ENCODE results near the gene APOB.

APOB gene

GRCh38 chr2:20977520-20978180, 66.2 kb downstream of the APOB start:
- Mint-ChIP-seq H3K27me3 (peaks cover 5% of the 10 kb centered on the region), H3K36me3 (ENCODE audit: low read depth) (no peaks in the 10 kb centered on the region), H3K9me3 (no peaks in the 10 kb centered on the region), H3K4me1 (ENCODE audit: low read depth) (no peaks in the 10 kb centered on the region), H3K27ac (no peak overlapping the region), H3K4me3 (no peak overlapping the region)

GRCh38 chr2:20976527-20976926, 67.3 kb downstream of the APOB start:
- Mint-ChIP-seq H3K27me3 (peaks cover 5% of the 10 kb centered on the region), H3K4me1 (ENCODE audit: low read depth) (no peaks in the 10 kb centered on the region), H3K4me3 (no peak overlapping the region), H3K36me3 (ENCODE audit: low read depth) (no peaks in the 10 kb centered on the region), H3K9me3 (no peaks in the 10 kb centered on the region), H3K27ac (no peak overlapping the region)

GRCh38 chr2:20972792-20973565, 70.9 kb downstream of the APOB start:
- no peak overlapping the region for H3K4me3 Mint-ChIP-seq
- peaks cover 16% of the 10 kb centered on the region for H3K27me3 Mint-ChIP-seq
- no peak overlapping the region for H3K27ac Mint-ChIP-seq
- no peaks in the 10 kb centered on the region for H3K4me1 Mint-ChIP-seq (ENCODE audit: low read depth)
- no peaks in the 10 kb centered on the region for H3K9me3 Mint-ChIP-seq
- H3K36me3 Mint-ChIP-seq (ENCODE audit: low read depth) = no peaks in the 10 kb centered on the region

- no peak overlapping the region for H3K27ac Mint-ChIP-seq
Measured at GRCh38 chr2:20972110-20972509, 71.8 kb downstream of the APOB start.

GRCh38 chr2:20970068-20970467, 73.8 kb downstream of the APOB start:
- no peak overlapping the region for H3K27ac Mint-ChIP-seq
- no peaks in the 10 kb centered on the region for H3K36me3 Mint-ChIP-seq (ENCODE audit: low read depth)
- no peaks in the 10 kb centered on the region for H3K9me3 Mint-ChIP-seq
- peaks cover 21% of the 10 kb centered on the region for H3K27me3 Mint-ChIP-seq
- no peak overlapping the region for H3K4me3 Mint-ChIP-seq
- no peaks in the 10 kb centered on the region for H3K4me1 Mint-ChIP-seq (ENCODE audit: low read depth)

More at GRCh38 chr2:20972110-20972509, 71.8 kb downstream of the APOB start:
- peaks cover 16% of the 10 kb centered on the region for H3K27me3 Mint-ChIP-seq
- H3K4me3 Mint-ChIP-seq = no peak overlapping the region
- no peaks in the 10 kb centered on the region for H3K4me1 Mint-ChIP-seq (ENCODE audit: low read depth)
- H3K9me3 Mint-ChIP-seq = no peaks in the 10 kb centered on the region
- H3K36me3 Mint-ChIP-seq (ENCODE audit: low read depth) = no peaks in the 10 kb centered on the region

GRCh38 chr2:20966061-20966595, 77.7 kb downstream of the APOB start:
- Mint-ChIP-seq H3K9me3 (no peaks in the 10 kb centered on the region), H3K4me3 (no peak overlapping the region), H3K36me3 (ENCODE audit: low read depth) (no peaks in the 10 kb centered on the region), H3K27me3 (peaks cover 29% of the 10 kb centered on the region), H3K27ac (no peak overlapping the region), H3K4me1 (ENCODE audit: low read depth) (no peaks in the 10 kb centered on the region)

- Mint-ChIP-seq H3K36me3 (ENCODE audit: low read depth) (no peaks in the 10 kb centered on the region), H3K4me3 (no peak overlapping the region), H3K27ac (no peak overlapping the region), H3K9me3 (no peaks in the 10 kb centered on the region), H3K27me3 (peaks cover 29% of the 10 kb centered on the region), H3K4me1 (ENCODE audit: low read depth) (no peaks in the 10 kb centered on the region)
Measured at GRCh38 chr2:20965221-20965620, 78.7 kb downstream of the APOB start.

GRCh38 chr2:20963867-20964266, 80.0 kb downstream of the APOB start:
- no peak overlapping the region for H3K27ac Mint-ChIP-seq
- H3K4me3 Mint-ChIP-seq = no peak overlapping the region
- no peaks in the 10 kb centered on the region for H3K9me3 Mint-ChIP-seq
- no peaks in the 10 kb centered on the region for H3K36me3 Mint-ChIP-seq (ENCODE audit: low read depth)
- H3K27me3 Mint-ChIP-seq = peaks cover 26% of the 10 kb centered on the region
- H3K4me1 Mint-ChIP-seq (ENCODE audit: low read depth) = no peaks in the 10 kb centered on the region

- H3K27ac Mint-ChIP-seq = no peak overlapping the region
- peaks cover 24% of the 10 kb centered on the region for H3K27me3 Mint-ChIP-seq
- H3K4me3 Mint-ChIP-seq = no peak overlapping the region
- H3K36me3 Mint-ChIP-seq (ENCODE audit: low read depth) = no peaks in the 10 kb centered on the region
- H3K4me1 Mint-ChIP-seq (ENCODE audit: low read depth) = no peaks in the 10 kb centered on the region
- H3K9me3 Mint-ChIP-seq = no peaks in the 10 kb centered on the region
Measured at GRCh38 chr2:20962939-20963557, 80.8 kb downstream of the APOB start.

GRCh38 chr2:20961858-20962257, 82.0 kb downstream of the APOB start:
- Mint-ChIP-seq H3K9me3 (no peaks in the 10 kb centered on the region), H3K27ac (no peak overlapping the region), H3K4me1 (ENCODE audit: low read depth) (no peaks in the 10 kb centered on the region), H3K27me3 (peaks cover 24% of the 10 kb centered on the region), H3K36me3 (ENCODE audit: low read depth) (no peaks in the 10 kb centered on the region), H3K4me3 (no peak overlapping the region)

GRCh38 chr2:20960003-20960402, 83.9 kb downstream of the APOB start:
- H3K36me3 Mint-ChIP-seq (ENCODE audit: low read depth) = no peaks in the 10 kb centered on the region
- no peaks in the 10 kb centered on the region for H3K4me1 Mint-ChIP-seq (ENCODE audit: low read depth)
- H3K27me3 Mint-ChIP-seq = peaks cover 19% of the 10 kb centered on the region
- no peak overlapping the region for H3K4me3 Mint-ChIP-seq
- H3K27ac Mint-ChIP-seq = no peak overlapping the region
- no peaks in the 10 kb centered on the region for H3K9me3 Mint-ChIP-seq

- no peaks in the 10 kb centered on the region for H3K36me3 Mint-ChIP-seq (ENCODE audit: low read depth)
- no peaks in the 10 kb centered on the region for H3K9me3 Mint-ChIP-seq
- H3K27me3 Mint-ChIP-seq = peaks cover 19% of the 10 kb centered on the region
- no peaks in the 10 kb centered on the region for H3K4me1 Mint-ChIP-seq (ENCODE audit: low read depth)
- H3K27ac Mint-ChIP-seq = no peak overlapping the region
- no peak overlapping the region for H3K4me3 Mint-ChIP-seq
Measured at GRCh38 chr2:20959252-20959651, 84.6 kb downstream of the APOB start.

- Mint-ChIP-seq H3K4me3 (no peak overlapping the region), H3K4me1 (ENCODE audit: low read depth) (no peaks in the 10 kb centered on the region), H3K9me3 (no peaks in the 10 kb centered on the region), H3K27me3 (peaks cover 15% of the 10 kb centered on the region), H3K36me3 (ENCODE audit: low read depth) (no peaks in the 10 kb centered on the region), H3K27ac (no peak overlapping the region)
Measured at GRCh38 chr2:20957788-20958525, 85.9 kb downstream of the APOB start.

- no peaks in the 10 kb centered on the region for H3K9me3 Mint-ChIP-seq
- no peaks in the 10 kb centered on the region for H3K36me3 Mint-ChIP-seq (ENCODE audit: low read depth)
- no peak overlapping the region for H3K27ac Mint-ChIP-seq
- H3K27me3 Mint-ChIP-seq = peaks cover 8% of the 10 kb centered on the region
- H3K4me1 Mint-ChIP-seq (ENCODE audit: low read depth) = no peaks in the 10 kb centered on the region
- H3K4me3 Mint-ChIP-seq = no peak overlapping the region
Measured at GRCh38 chr2:20955277-20956026, 88.4 kb downstream of the APOB start.

Measured in stimulated activated naive CD8-positive, alpha-beta T cell treated with anti-CD3 and anti-CD28 coated beads, Interleukin-15, Interleukin-2, amounts not matched to agents 100 ng/mL and 50 ng/mL, for 24 hours (primary cell).